HG02588 (cell line): ENCODE data around the gene CDY1B.
"Not testable (repeated sequence)": the region's sequence is repeated elsewhere in the genome, so short reads cannot be mapped to it uniquely, and the experiment has no call there.

ENCODE experiments used
- ATAC-seq: cut with Tn5 transposase; IDR thresholded peaks from one replicate; pipeline ENCODE4 v1.9.1; 2021; ENCODE audit warnings: mild to moderate bottlenecking, moderate library complexity; ENCODE audit not compliant: unreplicated experiment

The CDY1B gene

DNA sequence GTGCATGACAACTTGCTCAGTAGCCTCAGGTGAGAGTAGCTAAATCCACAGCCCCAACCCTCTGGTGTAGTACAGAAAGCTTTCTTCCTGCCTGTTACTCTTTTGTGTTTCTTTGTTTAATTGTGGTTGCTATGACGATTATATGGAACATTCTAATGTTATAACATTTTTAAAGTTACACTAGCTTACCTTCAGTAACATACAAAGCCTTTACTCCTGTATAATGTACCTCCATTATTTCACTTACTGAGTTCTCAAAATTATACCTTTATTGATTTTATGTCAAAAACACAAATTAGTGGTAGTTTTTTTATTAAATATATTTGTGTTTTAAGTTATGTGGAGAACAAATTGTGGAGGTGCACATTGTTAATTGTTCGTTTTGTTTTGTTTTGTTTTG is at the start of gene CDY1B:
Gene CDY1B, minus strand, starts transcription at position 101 of the 400 bp plus-strand sequence. CDS start 331 bp downstream, outside the sequence.
- not testable (repeated sequence) for ATAC-seq

- ATAC-seq: not testable (repeated sequence)
Measured at GRCh38 chrY:24049525-24049924, 1.7 kb upstream of the CDY1B start.

- ATAC-seq: not testable (repeated sequence)
Measured at GRCh38 chrY:24043209-24043608, 4.6 kb downstream of the CDY1B start.

DNA sequence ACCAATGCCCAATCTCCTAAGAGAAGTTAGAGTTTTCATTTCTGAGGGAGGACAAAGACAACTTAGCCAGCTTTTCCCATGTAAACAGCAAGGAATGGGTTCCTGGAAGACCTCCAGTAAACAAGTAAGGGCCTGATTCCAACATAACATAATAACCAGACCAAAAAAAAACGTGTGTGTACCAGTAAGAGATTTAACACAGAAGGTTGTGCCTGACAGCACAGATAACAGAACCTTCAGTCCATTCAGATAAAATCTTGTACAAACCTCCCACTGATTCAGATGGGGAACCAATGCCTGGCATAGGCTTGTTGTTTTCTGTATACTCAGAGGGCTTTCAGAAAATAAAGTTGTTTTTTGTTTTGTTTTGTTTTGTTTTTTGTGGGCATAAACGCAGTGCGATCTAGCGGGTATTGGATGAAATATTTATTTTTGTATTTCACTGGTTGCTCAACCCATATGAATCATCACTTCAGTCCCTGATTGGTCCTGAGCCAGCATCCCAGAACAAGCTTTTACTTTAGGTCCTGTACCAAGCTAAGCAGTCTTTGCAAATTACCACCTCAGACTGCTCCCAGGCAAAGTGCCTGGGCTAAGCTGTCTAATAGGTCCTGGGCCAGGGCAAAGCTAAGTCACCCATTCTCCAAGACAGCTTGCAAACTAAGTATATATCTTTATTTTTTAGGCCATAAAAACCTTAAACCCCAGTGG is 8.7 kb downstream of the CDY1B start:
- ATAC-seq: not testable (repeated sequence)

DNA sequence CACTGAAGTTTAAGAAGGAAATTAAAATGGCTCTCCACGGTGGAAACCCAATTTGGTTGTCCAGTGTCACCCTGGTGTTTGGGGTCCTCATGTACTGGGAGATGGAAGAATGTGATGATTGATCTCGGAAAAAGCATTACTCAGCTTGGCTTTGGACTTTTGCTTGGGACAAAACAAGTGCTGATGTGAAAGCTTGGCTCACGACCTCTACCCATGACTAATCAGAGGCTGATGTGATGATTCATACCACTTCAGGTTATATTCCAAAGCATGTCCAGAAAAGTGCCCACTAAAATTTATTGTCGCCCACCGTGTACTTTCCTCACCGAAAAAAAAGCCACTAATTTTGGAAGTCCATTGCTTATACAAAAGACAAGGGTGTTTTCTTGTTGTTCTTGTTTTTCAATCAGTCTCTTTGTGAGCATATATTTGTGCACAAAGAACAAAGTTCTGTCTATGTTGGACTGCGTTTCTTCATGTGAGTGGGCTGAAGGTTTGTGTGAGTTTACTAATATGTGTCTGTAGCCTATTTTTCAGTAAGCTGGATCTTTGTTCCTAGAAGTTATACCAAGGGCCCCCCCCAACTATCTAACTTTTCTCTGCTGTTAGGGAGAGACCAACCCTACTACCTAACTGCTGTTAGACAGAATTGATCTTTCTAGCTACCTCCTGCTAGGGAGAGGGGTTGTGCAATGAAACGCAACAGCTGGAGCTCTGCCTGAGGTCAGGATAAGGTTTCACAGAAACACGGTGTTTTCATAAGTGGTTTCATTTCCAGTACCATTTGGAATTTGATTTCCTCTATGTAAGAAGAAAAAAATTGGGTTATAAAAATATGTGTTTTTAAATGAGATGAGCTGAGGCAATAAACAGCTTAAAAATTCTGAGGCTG is 21.4 kb downstream of the CDY1B start:
- ATAC-seq: not testable (repeated sequence)
